HepG2 (cell line): ENCODE data around the gene CRYAA. TPM values are rescaled to one million over a fixed set of nuclear protein-coding genes. Genes with fewer than 3 reads are reported as not detected.
A peak's percentile ranks its signal among the peaks of the same experiment; 100 is the strongest.

Experiments
- AKAP8 ChIP-seq: sonication (generic); formaldehyde crosslinking; IDR thresholded peaks from 2 replicates; pipeline ENCODE4 v1.5.1; 2020; ENCODE audit warnings: mild to moderate bottlenecking, missing genetic modification reagents
- BORCS8-MEF2B ChIP-seq: sonication (generic); formaldehyde crosslinking; IDR thresholded peaks from 2 replicates; pipeline ENCODE4 v1.8.0; 2022; ENCODE audit warnings: mild to moderate bottlenecking, missing genetic modification reagents
- CENPX ChIP-seq: sonication (generic); formaldehyde crosslinking; IDR thresholded peaks from 2 replicates; pipeline ENCODE4 v1.9.0; 2021; ENCODE audit warnings: mild to moderate bottlenecking, missing genetic modification reagents, moderate library complexity
- CREB1 ChIP-seq, 2 experiments: fragments of 450-650 bp in 1 of 2; IDR thresholded peaks; 2 replicates each; pipeline ENCODE4 v1.6.1; 2016 to 2017; ENCODE audit warnings: control low read depth in 1 of 2, mild to moderate bottlenecking in 1 of 2, missing compliant biosample characterization in 1 of 2, missing genetic modification characterization in 1 of 2
- FOSL2 ChIP-seq: sonication (generic); formaldehyde crosslinking; IDR thresholded peaks from 2 replicates; pipeline ENCODE4 v1.4.0; 2020; ENCODE audit warnings: missing genetic modification reagents
- FOXP1 ChIP-seq, 2 experiments: fragments of 450-650 bp in 1 of 2; IDR thresholded peaks; 2 replicates each; pipeline ENCODE4 v1.6.1; 2017 to 2018; ENCODE audit warnings: antibody characterized with exemption in 1 of 2
- IRF2 ChIP-seq: IDR thresholded peaks from 2 replicates; pipeline ENCODE4 v1.6.1; 2018; ENCODE audit warnings: missing genetic modification reagents, missing compliant biosample characterization
- KDM3A ChIP-seq: IDR thresholded peaks from 2 replicates; pipeline ENCODE4 v1.6.1; 2018; ENCODE audit warnings: low read depth, missing compliant biosample characterization
- MEF2D ChIP-seq: sonication (generic); formaldehyde crosslinking; IDR thresholded peaks from 2 replicates; pipeline ENCODE4 v1.5.1; 2020; ENCODE audit warnings: mild to moderate bottlenecking, missing genetic modification reagents
- MEIS1 ChIP-seq: sonication (generic); formaldehyde crosslinking; IDR thresholded peaks from 2 replicates; pipeline ENCODE4 v1.9.0; 2021; ENCODE audit warnings: mild to moderate bottlenecking, missing genetic modification reagents, moderate library complexity, borderline replicate concordance
- MTERF4 ChIP-seq: sonication (generic); formaldehyde crosslinking; IDR thresholded peaks from 2 replicates; pipeline ENCODE4 v1.8.0; 2023; ENCODE audit warnings: mild to moderate bottlenecking, missing genetic modification reagents
- PBX3 ChIP-seq: sonication (generic); formaldehyde crosslinking; IDR thresholded peaks from 2 replicates; pipeline ENCODE4 v1.8.1; 2023; ENCODE audit warnings: missing genetic modification reagents, inconsistent platforms, borderline replicate concordance
- PHF21A ChIP-seq: sonication (generic); formaldehyde crosslinking; IDR thresholded peaks from 2 replicates; pipeline ENCODE4 v1.5.0; 2020; ENCODE audit warnings: mild to moderate bottlenecking, missing genetic modification reagents
- RBM22 ChIP-seq: fragments of 200-400 bp; formaldehyde crosslinking; optimal IDR thresholded peaks from 2 replicates; pipeline ENCODE3; 2017; ENCODE audit warnings: mild to moderate bottlenecking, low read length, moderate library complexity
- SALL2 ChIP-seq: sonication (generic); formaldehyde crosslinking; IDR thresholded peaks from 2 replicates; pipeline ENCODE4 v1.8.1; 2023; ENCODE audit warnings: mild to moderate bottlenecking, missing genetic modification reagents, inconsistent platforms
- SMARCC2 ChIP-seq: fragments of 450-650 bp; IDR thresholded peaks from 2 replicates; pipeline ENCODE4 v1.6.1; 2017; ENCODE audit warnings: antibody characterized with exemption, mild to moderate bottlenecking
- ZBTB44 ChIP-seq: sonication (generic); formaldehyde crosslinking; IDR thresholded peaks from 2 replicates; pipeline ENCODE4 v1.4.0; 2020; ENCODE audit warnings: missing genetic modification reagents
- ZMAT5 ChIP-seq: sonication (generic); formaldehyde crosslinking; IDR thresholded peaks from 2 replicates; pipeline ENCODE4 v1.5.0; 2020; ENCODE audit warnings: mild to moderate bottlenecking, low read depth, missing genetic modification reagents, borderline replicate concordance
- ZNF124 ChIP-seq: sonication (generic); formaldehyde crosslinking; IDR thresholded peaks from 2 replicates; pipeline ENCODE4 v1.4.0; 2020; ENCODE audit warnings: missing genetic modification reagents
- ZNF18 ChIP-seq: sonication (generic); formaldehyde crosslinking; IDR thresholded peaks from 2 replicates; pipeline ENCODE4 v1.8.0; 2022; ENCODE audit warnings: mild to moderate bottlenecking, missing genetic modification reagents; ENCODE audit not compliant: insufficient replicate concordance
- ZNF382 ChIP-seq: sonication (generic); formaldehyde crosslinking; IDR thresholded peaks from 2 replicates; pipeline ENCODE4 v1.5.0; 2020; ENCODE audit warnings: missing genetic modification reagents, mild to moderate bottlenecking, borderline replicate concordance
- ZNF558 ChIP-seq: sonication (generic); formaldehyde crosslinking; IDR thresholded peaks from 2 replicates; pipeline ENCODE4 v1.9.0; 2022; ENCODE audit warnings: mild to moderate bottlenecking, missing genetic modification reagents, borderline replicate concordance
- ZNF709 ChIP-seq: sonication (generic); formaldehyde crosslinking; IDR thresholded peaks from 2 replicates; pipeline ENCODE4 v1.5.0; 2020; ENCODE audit warnings: mild to moderate bottlenecking, missing genetic modification reagents
- ZNF713 ChIP-seq: sonication (generic); formaldehyde crosslinking; IDR thresholded peaks from 2 replicates; pipeline ENCODE4 v1.4.0; 2020; ENCODE audit warnings: mild to moderate bottlenecking, missing genetic modification reagents
- ZNF737 ChIP-seq: sonication (generic); formaldehyde crosslinking; IDR thresholded peaks from 2 replicates; pipeline ENCODE4 v1.5.0; 2020; ENCODE audit warnings: missing genetic modification reagents, mild to moderate bottlenecking, borderline replicate concordance
- ZNF792 ChIP-seq: IDR thresholded peaks from 2 replicates; pipeline ENCODE4 v1.6.1; 2016
- ZZZ3 ChIP-seq: sonication (generic); formaldehyde crosslinking; IDR thresholded peaks from 2 replicates; pipeline ENCODE4 v1.4.0; 2020; ENCODE audit warnings: missing genetic modification reagents, mild to moderate bottlenecking, borderline replicate concordance
- polyA plus RNA-seq, 8 experiments: library from polyadenylated mRNA; depleted of rRNA in 3 of 8; stranded (reverse) in 7 of 8; unstranded in 1 of 8; fragments of >200 nt; fragmentation: Illumina TruSeq in 4 of 8; extraction: Trizol in 4 of 8; gene quantifications; 2 replicates each; pipeline versions ENCODE4 v1.2.1 to v1.2.3, GENCODE V29; 2011 to 2016; ENCODE audit warnings: low read depth in 4 of 8, missing spikeins in 1 of 8, mixed read lengths in 1 of 8; ENCODE audit not compliant: insufficient read depth in 1 of 8
- total RNA-seq, 5 experiments: library from RNA; depleted of rRNA; stranded (reverse); fragments of >200 nt; fragmentation: Illumina TruSeq; extraction: Trizol; gene quantifications; 2 replicates each; pipeline ENCODE4 v1.2.3, GENCODE V29; 2016; ENCODE audit warnings: low read depth in 1 of 5

CRYAA gene
- total and polyA plus RNA-seq, 2 of the 13 experiments (the other 11 are each of a cell fraction or from before 2014, with no cell fraction given) = 5.6 to 8.6 TPM

- no peak for TF ChIP-seq ZNF18 (CRISPR knock-in tag)
- no peak for TF ChIP-seq AKAP8
- TF ChIP-seq IRF2 = no peak
- TF ChIP-seq MEF2D (CRISPR knock-in tag) = no peak
- TF ChIP-seq ZZZ3 (CRISPR knock-in tag) = no peak
- no peak for TF ChIP-seq ZNF792
- no peak for TF ChIP-seq FOSL2 (CRISPR knock-in tag)
- TF ChIP-seq ZMAT5 (CRISPR knock-in tag) = no peak
- peak; percentile 20; the same call in 1 of the 2 replicates for TF ChIP-seq MEIS1 (CRISPR knock-in tag)
- no peak for TF ChIP-seq ZNF737 (CRISPR knock-in tag)
- no peak for TF ChIP-seq SMARCC2
- no peak for TF ChIP-seq ZNF382
- TF ChIP-seq MTERF4 (CRISPR knock-in tag) = no peak
- TF ChIP-seq SALL2 = no peak
- no peak for TF ChIP-seq PBX3 (CRISPR knock-in tag)
- TF ChIP-seq KDM3A (CRISPR knock-in tag) = no peak
- TF ChIP-seq PHF21A (CRISPR knock-in tag) = no peak
- no peak for TF ChIP-seq BORCS8-MEF2B (CRISPR knock-in tag)
- TF ChIP-seq ZNF713 (CRISPR knock-in tag) = no peak
- no peak for TF ChIP-seq CENPX (CRISPR knock-in tag)
- TF ChIP-seq RBM22 = no peak
- TF ChIP-seq ZBTB44 (CRISPR knock-in tag) = no peak
- no peak for TF ChIP-seq FOXP1 (IDR thresholded peaks at IDR 0.05)
- TF ChIP-seq FOXP1 (CRISPR knock-in tag; IDR thresholded peaks at IDR 0.05) = no peak
- TF ChIP-seq ZNF709 (CRISPR knock-in tag) = 0 out of 2 replicates have a peak, but pooled peaks have one; percentile 36
- no peak for TF ChIP-seq ZNF558 (CRISPR knock-in tag)
- no peak for TF ChIP-seq CREB1 (IDR thresholded peaks at IDR 0.05)
- TF ChIP-seq CREB1 (CRISPR knock-in tag; IDR thresholded peaks at IDR 0.05) = no peak
- TF ChIP-seq ZNF124 (CRISPR knock-in tag) = no peak
These were observed 42.9 kb downstream of the CRYAA start (continued) for GRCh38 chr21:43211760-43212115.
